PC-3 (cell line): ENCODE measurements around the gene ELMOD3. TPM values are rescaled to one million over a fixed set of nuclear protein-coding genes. Genes with fewer than 3 reads are reported as not detected.
A peak's percentile ranks its signal among the peaks of the same experiment; 100 is the strongest.
"Not testable (repeated sequence)": the region's sequence is repeated elsewhere in the genome, so short reads cannot be mapped to it uniquely, and the experiment has no call there.

Source experiments
- ATAC-seq: fragments of 200-7000 bp; cut with Tn5 transposase; 2 replicates; pipeline ENCODE4 v1.9.1; 2020; ENCODE audit warnings: mild to moderate bottlenecking, moderate library complexity
- BruUV-seq: library from RNA; stranded (reverse); fragments of 400-500 nt; replicated peaks from 2 replicates; lab custom pipeline; 2021; lab: Mats Ljungman, UMichigan
- CTCF ChIA-PET: fragments of 300-600 bp; sonication (Branson Sonifier 250); formaldehyde crosslinking; loops from one replicate; lab custom pipeline; 2022; ENCODE audit warnings: antibody characterized with exemption; lab: Charles Lee
- POLR2A ChIA-PET: fragments of 300-600 bp; sonication (Branson Sonifier 250); formaldehyde crosslinking; loops from one replicate; lab custom pipeline; 2022; ENCODE audit warnings: antibody characterized with exemption; ENCODE audit not compliant: unreplicated experiment; lab: Charles Lee
- DNase-seq: peaks from one replicate; pipeline ENCODE4 v3.0.0-alpha.2; 2015
- H2AFZ ChIP-seq: fragments of 300-600 bp; sonication (generic); 2 replicates; pipeline ENCODE4 v1.6.0; 2016; ENCODE audit warnings: antibody characterized with exemption, low read length
- H3F3A ChIP-seq: fragments of 300-600 bp; sonication (generic); one replicate; pipeline ENCODE4 v1.6.0; 2017; ENCODE audit warnings: antibody characterized with exemption, low read length, control low read depth, mild to moderate bottlenecking; ENCODE audit not compliant: unreplicated experiment
- H3K27ac ChIP-seq: fragments of 300-600 bp; sonication (generic); 2 replicates; pipeline ENCODE4 v1.5.1; 2016; ENCODE audit warnings: mild to moderate bottlenecking, low read length
- H3K27me3 ChIP-seq: fragments of 300-600 bp; sonication (generic); 2 replicates; pipeline ENCODE4 v1.6.1; 2016; ENCODE audit warnings: low read length, mixed read lengths
- H3K36me3 ChIP-seq: fragments of 300-600 bp; sonication (generic); 2 replicates; pipeline ENCODE4 v1.6.1; 2016; ENCODE audit warnings: low read depth, mixed run types, low read length, mixed read lengths
- H3K4me1 ChIP-seq: fragments of 300-600 bp; sonication (generic); 2 replicates; pipeline ENCODE4 v1.5.1; 2016; ENCODE audit warnings: low read length; ENCODE audit not compliant: insufficient read depth
- H3K4me2 ChIP-seq: fragments of 300-600 bp; sonication (generic); 2 replicates; pipeline ENCODE4 v1.6.0; 2016; ENCODE audit warnings: low read length
- H3K4me3 ChIP-seq: fragments of 300-600 bp; sonication (generic); 2 replicates; pipeline ENCODE4 v1.5.1; 2016; ENCODE audit warnings: mild to moderate bottlenecking, low read length, mixed read lengths
- H3K79me2 ChIP-seq: fragments of 300-600 bp; sonication (generic); 2 replicates; pipeline ENCODE4 v1.6.1; 2017; ENCODE audit warnings: low read length, mixed read lengths
- H3K9ac ChIP-seq: fragments of 300-600 bp; sonication (generic); 2 replicates; pipeline ENCODE4 v1.6.0; 2016; ENCODE audit warnings: mild to moderate bottlenecking, low read length
- H3K9me2 ChIP-seq: fragments of 300-600 bp; sonication (generic); replicated peaks from 2 replicates; pipeline ENCODE4 v1.6.1; 2016; ENCODE audit warnings: mixed run types, low read length, mixed read lengths
- H3K9me3 ChIP-seq: fragments of 300-600 bp; sonication (generic); 2 replicates; pipeline ENCODE4 v1.6.1; 2016; ENCODE audit warnings: low read length, mixed read lengths
- H4K20me1 ChIP-seq: fragments of 300-600 bp; sonication (generic); 2 replicates; pipeline ENCODE4 v1.6.1; 2016; ENCODE audit warnings: low read length, mixed read lengths
- EZH2 ChIP-seq: fragments of 300-600 bp; sonication (generic); IDR thresholded peaks from one replicate; pipeline ENCODE4 v1.6.1; 2017; ENCODE audit warnings: antibody characterized with exemption, mild to moderate bottlenecking, low read length; ENCODE audit not compliant: unreplicated experiment
- EZH2phosphoT487 ChIP-seq: fragments of 300-600 bp; sonication (generic); IDR thresholded peaks from 2 replicates; pipeline ENCODE4 v1.6.1; 2018; ENCODE audit warnings: mild to moderate bottlenecking, antibody characterized with exemption, low read length, borderline replicate concordance
- intact Hi-C: fragments of 100-400 bp; cut with micrococcal nuclease; formaldehyde crosslinking; loops from 2 replicates; pipeline ENCODE4 v1.9.0; 2023
- total RNA-seq: library from RNA; depleted of rRNA; stranded (reverse); fragments of >200 nt; gene quantifications from 2 replicates; pipeline ENCODE4 v1.2.3, GENCODE V29; 2014
- TF ChIP-seq, protein P1 (sequence below): fragments of 300-600 bp; sonication (generic); conservative IDR thresholded peaks from 2 replicates; pipeline ENCODE4 v1.5.1; 2017; ENCODE audit warnings: antibody characterized with exemption, low read depth, mild to moderate bottlenecking, low read length

Gene ELMOD3
- total RNA-seq, 1 experiment from 2014 or later = 19.0 TPM

DNA sequence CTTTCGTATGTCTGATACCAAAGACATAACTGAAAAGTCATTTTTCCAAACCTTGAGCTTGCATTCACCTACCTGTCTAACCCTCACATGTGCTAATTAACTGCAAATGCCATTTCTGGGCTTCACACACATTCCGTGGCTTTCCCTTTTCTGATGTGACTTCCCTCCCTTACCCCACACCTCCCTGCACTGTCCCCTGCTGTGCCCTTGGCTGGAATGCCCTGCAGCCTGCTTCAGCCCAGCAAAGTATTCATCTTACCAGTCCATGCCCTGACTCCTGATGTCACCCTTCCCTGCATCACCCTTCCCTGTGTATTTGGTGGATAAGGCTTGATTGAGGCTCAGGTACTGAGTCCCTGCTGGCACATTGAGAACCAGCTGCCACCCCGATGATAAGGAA, 12.4 kb upstream of the ELMOD3 start:
- Histone ChIP-seq H3K4me1 (no peaks in the 10 kb centered on the region; the same call in 1 of the 2 replicates), H3K4me2 (no peak overlapping the region), H2AFZ (no peak overlapping the region), H3K9ac (no peak overlapping the region), H4K20me1 (no peaks in the 10 kb centered on the region), H3K9me3 (no peaks in the 10 kb centered on the region), H3K79me2 (no peaks in the 10 kb centered on the region), H3K36me3 (peaks cover 22% of the 10 kb centered on the region), H3K9me2 (no peaks in the 10 kb centered on the region), H3K4me3 (no peak overlapping the region), H3F3A (no peaks in the 10 kb centered on the region), H3K27ac (no peak overlapping the region), H3K27me3 (no peaks in the 10 kb centered on the region)
- ChIA-PET CTCF (no interaction called here), POLR2A (interaction anchor here (0.6 kb wide), 1 partner anchor 206 kb away, joined by 3 read pairs; no protein-coding TSS in a partner anchor)
- intact Hi-C loops = no loop called here
- TF ChIP-seq EZH2 (no peak), EZH2phosphoT487 (no peak)
- TF ChIP-seq, protein P1, sequence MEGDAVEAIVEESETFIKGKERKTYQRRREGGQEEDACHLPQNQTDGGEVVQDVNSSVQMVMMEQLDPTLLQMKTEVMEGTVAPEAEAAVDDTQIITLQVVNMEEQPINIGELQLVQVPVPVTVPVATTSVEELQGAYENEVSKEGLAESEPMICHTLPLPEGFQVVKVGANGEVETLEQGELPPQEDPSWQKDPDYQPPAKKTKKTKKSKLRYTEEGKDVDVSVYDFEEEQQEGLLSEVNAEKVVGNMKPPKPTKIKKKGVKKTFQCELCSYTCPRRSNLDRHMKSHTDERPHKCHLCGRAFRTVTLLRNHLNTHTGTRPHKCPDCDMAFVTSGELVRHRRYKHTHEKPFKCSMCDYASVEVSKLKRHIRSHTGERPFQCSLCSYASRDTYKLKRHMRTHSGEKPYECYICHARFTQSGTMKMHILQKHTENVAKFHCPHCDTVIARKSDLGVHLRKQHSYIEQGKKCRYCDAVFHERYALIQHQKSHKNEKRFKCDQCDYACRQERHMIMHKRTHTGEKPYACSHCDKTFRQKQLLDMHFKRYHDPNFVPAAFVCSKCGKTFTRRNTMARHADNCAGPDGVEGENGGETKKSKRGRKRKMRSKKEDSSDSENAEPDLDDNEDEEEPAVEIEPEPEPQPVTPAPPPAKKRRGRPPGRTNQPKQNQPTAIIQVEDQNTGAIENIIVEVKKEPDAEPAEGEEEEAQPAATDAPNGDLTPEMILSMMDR = no peak
- no TSS peak for BruUV-seq
- DNase-seq = no peak
- peak; percentile 4; the same call in 1 of the 2 replicates for ATAC-seq

- H3K9ac ChIP-seq, H3K9me3 ChIP-seq, ATAC-seq, POLR2A ChIA-PET, H3F3A ChIP-seq, H3K4me2 ChIP-seq, intact Hi-C loops, H3K79me2 ChIP-seq, H3K4me1 ChIP-seq, H3K4me3 ChIP-seq, H3K27ac ChIP-seq, DNase-seq, H2AFZ ChIP-seq, H3K27me3 ChIP-seq, H3K9me2 ChIP-seq, H4K20me1 ChIP-seq, CTCF ChIA-PET: not testable (repeated sequence)
- H3K36me3 ChIP-seq = peaks cover 28% of the 10 kb centered on the region
- TSS peak; percentile 73 for BruUV-seq
Observed at GRCh38 chr2:85343207-85343895, 11.2 kb upstream of the ELMOD3 start.

- H3K4me1 ChIP-seq = no peaks in the 10 kb centered on the region; the same call in 1 of the 2 replicates
- ChIA-PET POLR2A (no interaction called here), CTCF (no interaction called here)
- H3K79me2 ChIP-seq = no peaks in the 10 kb centered on the region
- H3K27me3 ChIP-seq = no peaks in the 10 kb centered on the region
- peaks cover 34% of the 10 kb centered on the region for H3K36me3 ChIP-seq
- intact Hi-C loops = no loop called here
- H4K20me1 ChIP-seq = no peaks in the 10 kb centered on the region
- no peaks in the 10 kb centered on the region for H3F3A ChIP-seq
- BruUV-seq = no TSS peak
- no peak overlapping the region for H3K4me2 ChIP-seq
- no peak overlapping the region for H3K4me3 ChIP-seq
- H3K9me2 ChIP-seq = no peaks in the 10 kb centered on the region
- no peak overlapping the region for H3K9ac ChIP-seq
- ATAC-seq (no peak), DNase-seq (no peak)
- no peaks in the 10 kb centered on the region for H3K9me3 ChIP-seq
- TF ChIP-seq EZH2 = no peak
- no peak for TF ChIP-seq EZH2phosphoT487
- TF ChIP-seq, protein P1 = no peak
- H3K27ac ChIP-seq = no peak overlapping the region
- H2AFZ ChIP-seq = no peak overlapping the region
Observed at GRCh38 chr2:85344356-85344954, 10.1 kb upstream of the ELMOD3 start.
